ENCODE data around the gene SLC2A13.

DNA sequence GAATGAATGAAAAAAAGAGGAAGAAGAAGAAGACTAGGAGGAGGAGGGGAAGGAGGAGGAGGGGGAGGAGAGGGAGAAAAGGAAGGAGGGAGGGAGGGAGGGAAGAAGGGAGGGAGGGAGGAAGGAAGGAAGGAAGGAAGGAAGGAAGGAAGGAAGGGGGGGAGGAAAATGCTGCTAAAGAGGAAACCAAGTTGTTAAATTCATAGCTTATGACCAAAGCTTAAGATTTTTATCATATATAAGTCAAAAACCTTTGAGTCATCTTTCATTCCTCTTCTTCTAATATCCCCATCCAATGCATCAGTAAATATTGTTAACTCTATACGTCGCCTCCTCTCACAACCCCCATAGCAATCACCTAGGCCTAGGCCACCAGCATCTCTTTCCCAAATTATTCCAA is 117.3 kb downstream of the SLC2A13 start:
- TF ChIP-seq CTCF (IDR thresholded peaks at IDR 0.05; ENCODE audit: insufficient read depth, low read length, poor library complexity, severe bottlenecking) (no peak), EZH2phosphoT487 (conservative IDR thresholded peaks at IDR 0.05; ENCODE audit: low read length) (no peak)
